Measurements from ENCODE around the gene GINS1.
"Not testable (repeated sequence)": the region's sequence is repeated elsewhere in the genome, so short reads cannot be mapped to it uniquely, and the experiment has no call there.

The GINS1 gene

GRCh38 chr20:25390538-25391528 is 16.6 kb upstream of the GINS1 start, which contains the start of gene ABHD12:
ABHD12 (minus strand) TSS chr20:25390835; CDS start chr20:25390703, 132 bp downstream.
- peak; percentile 94 to 95 for DNase-seq

- no peak for DNase-seq
These were observed 13.2 kb upstream of the GINS1 start for GRCh38 chr20:25394276-25394675.

- DNase-seq: no peak
These were observed 12.5 kb upstream of the GINS1 start for GRCh38 chr20:25394996-25395395.

- DNase-seq: no peak
These were observed 10.4 kb upstream of the GINS1 start for GRCh38 chr20:25397096-25397495.

GRCh38 chr20:25397821-25398220 is 9.7 kb upstream of the GINS1 start:
- DNase-seq: no peak

GRCh38 chr20:25398376-25399036 is 9.0 kb upstream of the GINS1 start:
- no peak for DNase-seq

- DNase-seq: peak; percentile 6 to 61
These were observed 8.4 kb upstream of the GINS1 start for GRCh38 chr20:25399037-25399430.

- not testable (repeated sequence) for DNase-seq
These were observed 7.2 kb upstream of the GINS1 start for GRCh38 chr20:25400291-25400732.

- no peak for DNase-seq
These were observed 4.9 kb upstream of the GINS1 start for GRCh38 chr20:25402583-25402982.

GRCh38 chr20:25408170-25408547 is 686 bp downstream of the GINS1 start:
- DNase-seq: no peak

GRCh38 chr20:25408890-25409289 is 1.4 kb downstream of the GINS1 start:
- DNase-seq: no peak

GRCh38 chr20:25418776-25419175 is 11.3 kb downstream of the GINS1 start:
- no peak for DNase-seq

GRCh38 chr20:25421102-25421501 is 13.6 kb downstream of the GINS1 start:
- DNase-seq: no peak

- DNase-seq: no peak
These were observed 14.6 kb downstream of the GINS1 start for GRCh38 chr20:25422032-25422431.

- DNase-seq: no peak
These were observed 17.1 kb downstream of the GINS1 start for GRCh38 chr20:25424536-25424935.

- DNase-seq: no peak
These were observed 29.7 kb downstream of the GINS1 start for GRCh38 chr20:25437153-25437581.

GRCh38 chr20:25439328-25439727 is 31.9 kb downstream of the GINS1 start:
- no peak for DNase-seq

- no peak for DNase-seq
These were observed 37.1 kb downstream of the GINS1 start for GRCh38 chr20:25444556-25444955.

- DNase-seq: no peak
These were observed 40.2 kb downstream of the GINS1 start for GRCh38 chr20:25447671-25448070.

- no peak for DNase-seq
These were observed 44.9 kb downstream of the GINS1 start for GRCh38 chr20:25452333-25452732.

- no peak for DNase-seq
These were observed 45.8 kb downstream of the GINS1 start for GRCh38 chr20:25453035-25453810.

GRCh38 chr20:25454153-25454900 is 46.9 kb downstream of the GINS1 start:
- DNase-seq: no peak
